Hepatocyte (in vitro differentiated cells): ENCODE measurements around the gene PRDM16.

Experiments used
- EZH2phosphoT487 ChIP-seq: fragments of 200-600 bp; sonication (generic); IDR thresholded peaks from one replicate; pipeline ENCODE4 v1.6.1; 2018; ENCODE audit warnings: antibody characterized with exemption, mild to moderate bottlenecking, low read depth, moderate library complexity; ENCODE audit not compliant: unreplicated experiment, severe bottlenecking
- TF ChIP-seq, protein P1 (sequence below): fragments of 200-600 bp; sonication (generic); IDR thresholded peaks from 2 replicates; pipeline ENCODE4 v1.5.1; 2016; ENCODE audit warnings: antibody characterized with exemption, mild to moderate bottlenecking; ENCODE audit not compliant: poor library complexity

DNA sequence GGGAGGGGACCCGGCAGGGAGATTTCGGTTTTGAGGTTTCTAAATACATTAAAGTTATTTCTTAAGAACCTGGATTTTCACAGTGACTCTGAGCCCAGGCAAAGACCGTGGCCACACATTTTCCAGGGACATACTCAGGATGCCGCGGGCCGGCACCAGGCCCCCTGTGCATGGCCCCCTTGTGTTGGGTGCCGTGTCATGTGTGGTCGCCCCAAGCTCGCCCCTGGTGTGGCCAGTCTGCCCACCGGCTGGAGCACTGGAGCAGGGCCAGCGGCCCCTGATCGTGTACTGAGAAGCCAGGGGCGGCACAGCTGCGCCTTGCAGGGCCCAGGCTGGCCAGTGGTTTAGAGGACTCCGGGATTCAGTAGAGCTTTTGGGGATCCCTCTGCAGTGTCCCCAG is 412.0 kb downstream of the PRDM16 start:
- TF ChIP-seq, protein P1, sequence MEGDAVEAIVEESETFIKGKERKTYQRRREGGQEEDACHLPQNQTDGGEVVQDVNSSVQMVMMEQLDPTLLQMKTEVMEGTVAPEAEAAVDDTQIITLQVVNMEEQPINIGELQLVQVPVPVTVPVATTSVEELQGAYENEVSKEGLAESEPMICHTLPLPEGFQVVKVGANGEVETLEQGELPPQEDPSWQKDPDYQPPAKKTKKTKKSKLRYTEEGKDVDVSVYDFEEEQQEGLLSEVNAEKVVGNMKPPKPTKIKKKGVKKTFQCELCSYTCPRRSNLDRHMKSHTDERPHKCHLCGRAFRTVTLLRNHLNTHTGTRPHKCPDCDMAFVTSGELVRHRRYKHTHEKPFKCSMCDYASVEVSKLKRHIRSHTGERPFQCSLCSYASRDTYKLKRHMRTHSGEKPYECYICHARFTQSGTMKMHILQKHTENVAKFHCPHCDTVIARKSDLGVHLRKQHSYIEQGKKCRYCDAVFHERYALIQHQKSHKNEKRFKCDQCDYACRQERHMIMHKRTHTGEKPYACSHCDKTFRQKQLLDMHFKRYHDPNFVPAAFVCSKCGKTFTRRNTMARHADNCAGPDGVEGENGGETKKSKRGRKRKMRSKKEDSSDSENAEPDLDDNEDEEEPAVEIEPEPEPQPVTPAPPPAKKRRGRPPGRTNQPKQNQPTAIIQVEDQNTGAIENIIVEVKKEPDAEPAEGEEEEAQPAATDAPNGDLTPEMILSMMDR = no peak
- no peak for TF ChIP-seq EZH2phosphoT487
